Activated gamma-delta T cell (primary cell): ENCODE data around the gene ATP2B1.
"Not testable (repeated sequence)": the region's sequence is repeated elsewhere in the genome, so short reads cannot be mapped to it uniquely, and the experiment has no call there.

Experiments used
- DNase-seq: peaks from one replicate; lab custom pipeline; 2025; lab: John Stamatoyannopoulos, UW

The ATP2B1 gene

DNA sequence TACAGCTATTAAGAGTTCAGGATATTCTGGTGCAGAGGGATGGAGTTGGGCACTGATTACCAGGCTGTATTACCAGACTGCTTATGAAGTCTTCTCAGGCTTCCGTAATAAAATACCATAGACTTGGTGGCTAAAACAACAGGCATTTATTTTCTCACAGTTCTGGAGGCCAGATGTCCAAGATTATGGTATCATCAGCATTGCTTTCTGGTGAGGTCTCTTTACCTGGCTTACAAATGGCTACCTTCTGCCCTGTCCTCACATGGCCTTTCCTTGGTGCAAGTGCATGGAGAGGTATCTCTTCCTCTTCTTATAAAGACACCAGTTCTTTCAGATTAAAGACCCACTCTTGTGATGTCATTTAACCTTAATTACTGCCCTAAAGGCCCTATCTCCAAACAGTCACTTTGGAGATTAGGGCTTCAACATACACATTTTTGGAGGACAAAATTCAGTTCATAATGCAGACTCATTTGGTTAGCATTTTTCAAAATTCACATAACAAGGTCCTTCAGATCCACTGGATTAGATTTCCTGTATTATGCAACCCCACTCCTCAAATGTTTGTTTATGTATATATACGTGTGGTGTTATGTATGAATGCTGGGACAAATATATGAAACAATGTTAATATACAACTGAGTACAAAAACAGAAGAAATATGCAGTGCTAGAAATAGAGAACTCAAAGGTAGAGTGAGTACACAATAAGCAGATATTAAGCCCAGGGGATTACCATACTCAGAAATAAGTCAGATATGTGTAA lies 9.3 kb upstream of the ATP2B1 start:
- no peak for DNase-seq

- no peak for DNase-seq
Observed at GRCh38 chr12:89712706-89713105, 4.1 kb upstream of the ATP2B1 start.

GRCh38 chr12:89710873-89711750 lies 2.5 kb upstream of the ATP2B1 start:
- no peak for DNase-seq

DNA sequence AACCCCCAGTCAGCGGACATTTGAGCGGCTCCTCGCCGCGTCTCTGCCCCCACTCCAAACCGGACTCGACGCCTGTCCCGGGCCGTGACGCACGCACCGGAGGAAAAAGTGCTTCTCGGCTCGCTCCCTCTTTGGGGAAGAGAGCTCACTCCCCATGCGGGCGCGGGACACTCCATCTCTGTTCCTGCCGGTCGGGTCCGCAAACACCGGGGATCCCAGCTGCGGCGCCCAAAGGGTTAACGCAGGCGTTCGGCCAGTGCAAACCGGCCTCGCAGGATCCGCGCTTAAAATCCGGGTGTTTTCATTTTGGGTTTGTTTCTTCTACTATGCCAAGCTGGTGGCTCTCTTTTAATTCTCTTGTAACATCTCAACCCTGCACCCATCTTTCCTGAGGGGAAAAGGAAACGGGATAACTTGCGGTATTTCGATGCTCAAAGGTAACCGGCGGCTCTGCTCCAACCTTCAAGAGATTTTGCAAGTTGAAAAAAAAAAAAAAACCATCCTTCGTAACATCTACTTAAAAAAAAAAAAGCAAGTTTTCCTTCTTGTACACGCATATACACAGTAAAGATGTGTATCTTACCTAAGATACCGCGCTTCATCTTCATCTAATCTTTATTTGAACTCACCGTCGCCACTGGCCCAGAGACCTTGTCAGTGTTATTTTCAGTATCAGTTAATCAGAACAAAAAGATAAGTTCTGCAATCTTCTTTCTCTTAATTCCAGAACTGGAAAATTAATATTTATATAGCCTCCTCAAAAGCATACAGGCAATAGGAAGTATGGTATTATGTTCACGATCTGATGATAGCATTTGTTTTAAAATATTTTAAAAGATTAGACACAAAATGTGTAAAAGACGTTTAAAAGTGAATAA lies 1.6 kb upstream of the ATP2B1 start:
- no peak for DNase-seq

GRCh38 chr12:89709157-89709994 lies 738 bp upstream of the ATP2B1 start:
- peak; percentile 98 for DNase-seq

DNA sequence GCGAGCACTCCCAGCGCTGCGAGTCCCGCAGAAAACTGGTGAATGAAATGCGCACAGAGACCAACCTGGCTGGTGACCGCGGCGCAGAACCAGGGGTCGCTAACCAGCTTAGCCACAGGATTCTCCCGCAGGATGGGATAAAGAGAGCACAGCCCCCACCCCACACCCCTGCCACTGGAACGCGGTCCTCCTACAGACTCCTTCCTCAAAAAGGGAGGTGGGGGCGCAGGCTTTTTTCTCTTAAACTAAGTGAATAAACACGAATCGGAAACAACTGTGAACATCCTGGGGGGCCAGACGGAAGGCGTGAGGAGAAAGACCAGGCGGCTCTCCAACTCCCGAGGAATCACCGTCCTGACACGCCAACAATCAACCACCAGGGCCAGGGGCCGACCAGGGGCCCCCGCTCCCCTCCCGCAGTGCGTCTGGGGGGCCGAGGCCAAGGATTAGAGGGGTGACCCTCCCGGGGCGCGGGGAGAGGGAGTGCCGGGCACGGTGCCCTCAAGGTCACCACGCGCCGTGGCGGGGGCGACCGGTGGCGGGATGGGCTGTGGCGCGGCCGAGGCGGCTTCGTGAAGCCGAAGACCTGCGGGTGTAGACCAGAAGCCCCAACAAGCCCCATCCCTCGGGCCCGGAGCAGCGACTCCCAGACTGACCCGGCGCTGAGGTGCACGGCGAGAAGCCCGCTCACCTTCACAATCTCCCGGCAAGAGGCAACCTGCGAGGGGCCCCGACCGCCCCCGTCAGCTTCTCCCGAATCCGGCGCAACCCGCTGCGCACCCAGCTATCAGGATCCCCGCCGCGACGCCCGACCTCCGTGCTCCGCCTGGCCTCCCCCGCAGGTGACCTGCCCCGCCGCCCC lies 704 bp downstream of the ATP2B1 start:
- DNase-seq: peak; percentile 47

- no peak for DNase-seq
Observed at GRCh38 chr12:89706986-89707702, 1.5 kb downstream of the ATP2B1 start.

GRCh38 chr12:89706551-89706950 lies 2.1 kb downstream of the ATP2B1 start:
- DNase-seq: no peak

- no peak for DNase-seq
Observed at GRCh38 chr12:89704457-89704856, 4.2 kb downstream of the ATP2B1 start.

GRCh38 chr12:89703768-89704167 lies 4.9 kb downstream of the ATP2B1 start:
- no peak for DNase-seq

GRCh38 chr12:89702503-89702902 lies 6.1 kb downstream of the ATP2B1 start:
- no peak for DNase-seq

GRCh38 chr12:89701606-89702206 lies 6.9 kb downstream of the ATP2B1 start:
- no peak for DNase-seq

GRCh38 chr12:89700191-89700810 lies 8.3 kb downstream of the ATP2B1 start:
- no peak for DNase-seq

DNA sequence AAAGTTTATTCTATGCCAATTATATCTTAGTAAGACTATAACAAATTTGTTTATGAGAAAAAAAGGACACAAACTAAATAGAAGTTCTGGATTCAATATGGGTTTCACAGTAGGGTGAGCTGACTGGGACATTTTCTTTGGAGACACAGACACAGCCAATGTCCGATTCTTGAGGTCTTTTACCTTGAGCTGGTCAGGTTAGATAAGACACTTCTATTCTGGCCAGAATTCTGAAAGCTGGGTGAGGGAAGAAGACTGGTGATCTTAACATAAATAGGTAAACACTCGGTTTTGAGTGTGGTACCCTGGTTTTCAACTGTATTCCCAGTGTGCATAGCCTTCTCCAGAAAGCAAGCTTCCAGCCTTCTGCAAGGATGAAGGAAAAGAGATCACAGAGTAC lies 10.0 kb downstream of the ATP2B1 start:
- no peak for DNase-seq

- not testable (repeated sequence) for DNase-seq
Observed at GRCh38 chr12:89697728-89698127, 10.9 kb downstream of the ATP2B1 start.

DNA sequence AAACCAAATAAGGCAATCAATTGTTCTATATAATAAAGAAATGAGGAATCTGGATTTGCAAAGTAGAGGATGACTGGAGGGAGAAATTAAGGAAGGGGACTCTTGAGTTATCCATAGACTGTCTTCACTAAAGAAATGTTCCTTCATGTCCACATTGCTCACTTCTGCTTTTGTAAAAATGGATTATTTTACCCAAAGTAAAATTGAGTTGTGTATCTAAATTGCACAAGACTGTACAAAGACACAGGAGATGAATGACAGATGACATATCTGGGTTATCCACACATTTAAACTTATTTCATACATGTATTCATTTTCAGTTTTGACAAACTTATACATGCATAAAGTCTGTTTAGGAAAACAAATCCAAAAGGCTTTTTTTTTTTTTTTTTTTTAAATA lies 11.3 kb downstream of the ATP2B1 start:
- DNase-seq: no peak

- DNase-seq: no peak
Observed at GRCh38 chr12:89695830-89696229, 12.8 kb downstream of the ATP2B1 start.

DNA sequence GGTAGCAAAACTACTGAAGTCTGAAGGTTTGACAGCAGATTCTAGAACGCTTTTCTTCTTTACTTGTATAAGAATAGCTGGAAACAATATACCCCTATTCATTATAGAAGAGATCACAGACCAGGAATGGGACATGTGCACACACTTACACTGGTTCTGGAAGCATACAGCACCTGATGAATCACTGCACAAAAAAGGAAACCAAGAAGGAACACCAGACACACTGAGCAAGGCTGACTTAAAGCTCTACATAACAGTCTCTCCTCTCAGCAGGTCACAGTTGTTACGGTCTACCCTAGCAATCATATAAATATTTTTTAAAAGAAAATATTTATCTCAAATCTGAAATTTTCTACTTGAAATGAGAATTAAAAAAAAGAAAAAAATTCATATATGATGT lies 13.5 kb downstream of the ATP2B1 start:
- no peak for DNase-seq

DNA sequence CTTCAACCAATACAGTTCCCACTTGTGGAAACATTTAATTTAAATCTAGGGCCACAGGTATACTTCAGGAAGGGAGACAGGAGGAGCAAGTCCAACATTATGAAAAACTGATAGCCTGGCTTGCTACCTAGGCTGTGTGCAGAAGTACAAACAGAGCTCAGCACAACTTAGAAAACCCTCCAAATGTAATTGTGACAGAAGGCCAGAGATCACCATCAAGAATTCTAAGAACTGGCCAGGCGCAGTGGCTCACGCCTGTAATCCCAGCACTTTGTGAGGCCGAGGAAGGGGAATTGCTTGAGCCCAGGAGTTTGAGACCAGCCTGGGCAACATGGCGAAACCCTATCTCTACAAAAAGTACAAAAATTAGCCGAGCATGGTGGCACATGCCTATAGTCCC lies 14.1 kb downstream of the ATP2B1 start:
- DNase-seq: no peak
